ENCODE results near the gene SLC25A1.

- TF ChIP-seq, protein P1, sequence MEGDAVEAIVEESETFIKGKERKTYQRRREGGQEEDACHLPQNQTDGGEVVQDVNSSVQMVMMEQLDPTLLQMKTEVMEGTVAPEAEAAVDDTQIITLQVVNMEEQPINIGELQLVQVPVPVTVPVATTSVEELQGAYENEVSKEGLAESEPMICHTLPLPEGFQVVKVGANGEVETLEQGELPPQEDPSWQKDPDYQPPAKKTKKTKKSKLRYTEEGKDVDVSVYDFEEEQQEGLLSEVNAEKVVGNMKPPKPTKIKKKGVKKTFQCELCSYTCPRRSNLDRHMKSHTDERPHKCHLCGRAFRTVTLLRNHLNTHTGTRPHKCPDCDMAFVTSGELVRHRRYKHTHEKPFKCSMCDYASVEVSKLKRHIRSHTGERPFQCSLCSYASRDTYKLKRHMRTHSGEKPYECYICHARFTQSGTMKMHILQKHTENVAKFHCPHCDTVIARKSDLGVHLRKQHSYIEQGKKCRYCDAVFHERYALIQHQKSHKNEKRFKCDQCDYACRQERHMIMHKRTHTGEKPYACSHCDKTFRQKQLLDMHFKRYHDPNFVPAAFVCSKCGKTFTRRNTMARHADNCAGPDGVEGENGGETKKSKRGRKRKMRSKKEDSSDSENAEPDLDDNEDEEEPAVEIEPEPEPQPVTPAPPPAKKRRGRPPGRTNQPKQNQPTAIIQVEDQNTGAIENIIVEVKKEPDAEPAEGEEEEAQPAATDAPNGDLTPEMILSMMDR (IDR thresholded peaks at IDR 0.05) = no peak
- no peak for TF ChIP-seq POLR2AphosphoS5 (IDR thresholded peaks at IDR 0.05)
- no peak for TF ChIP-seq POLR2A (IDR thresholded peaks at IDR 0.05)
- no peak for TF ChIP-seq EP300 (IDR thresholded peaks at IDR 0.05)
These were observed 29.3 kb upstream of the SLC25A1 start for GRCh38 chr22:19207884-19208283.

All from suprapubic skin (tissue), 4 donors.